ENCODE results near the gene INPP5A.

INPP5A gene

DNA sequence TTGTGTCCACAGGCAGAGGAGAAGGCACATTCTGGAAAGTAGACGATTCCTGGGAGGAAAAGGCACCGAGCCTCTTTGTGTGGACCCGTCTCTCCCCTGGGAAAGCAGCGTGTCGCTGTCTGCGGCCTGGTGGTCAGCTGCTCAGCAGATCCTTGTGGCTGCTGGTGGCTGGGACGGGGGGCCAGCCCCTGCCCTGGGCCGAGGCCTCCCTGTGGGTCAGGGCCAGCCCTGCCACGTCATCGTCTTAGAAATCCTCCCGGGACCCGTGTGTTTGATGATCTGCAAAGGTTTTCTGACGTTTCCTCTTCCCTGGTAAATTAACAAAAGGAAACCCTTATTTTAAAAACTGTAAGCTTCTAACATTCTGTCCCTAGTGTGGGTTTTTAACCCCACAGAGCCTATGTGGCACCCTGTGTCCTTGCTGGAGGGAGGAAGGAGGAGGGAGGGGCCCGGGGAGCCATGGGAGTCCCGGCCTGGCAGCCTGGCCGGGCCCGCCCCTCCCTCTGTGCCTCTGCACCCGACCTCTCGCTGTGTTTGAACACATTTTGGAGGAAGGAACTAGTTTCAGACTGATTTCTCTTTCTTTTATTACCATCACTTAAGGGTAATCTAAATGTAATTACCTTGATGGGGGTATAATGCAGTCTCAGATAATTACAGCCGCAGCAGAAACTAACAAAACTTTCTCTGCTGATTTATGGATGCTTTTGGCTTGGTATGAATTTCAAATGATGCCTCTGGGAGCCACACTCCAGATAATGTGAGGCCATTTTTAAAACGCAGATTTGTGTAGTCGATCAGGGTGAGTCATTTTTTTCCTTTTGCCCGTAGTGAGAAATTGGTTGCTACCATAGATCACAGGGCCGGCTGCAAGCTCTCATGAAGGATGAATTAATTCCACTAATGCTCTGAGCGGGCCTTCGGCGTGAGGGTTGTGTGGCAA, 162.8 kb downstream of the INPP5A start:
- Histone ChIP-seq H3K27ac (ENCODE audit: low read depth, low read length) (no peak overlapping the region), H3K79me1 (ENCODE audit: low read length) (no peaks in the 10 kb centered on the region), H3K36me3 (ENCODE audit: control insufficient read depth, insufficient read depth, low read length) (no peaks in the 10 kb centered on the region), H3K4me2 (ENCODE audit: low read length) (no peak overlapping the region), H3K4me3 (ENCODE audit: low read length) (no peak overlapping the region), H4K8ac (ENCODE audit: low read depth, low read length) (no peak overlapping the region), H3K27me3 (ENCODE audit: insufficient read depth, low read length, poor library complexity) (no peaks in the 10 kb centered on the region), H3K79me2 (ENCODE audit: control insufficient read depth, insufficient read depth, low read length) (no peaks in the 10 kb centered on the region), H2BK5ac (ENCODE audit: low read length) (no peak overlapping the region), H3K18ac (ENCODE audit: low read length) (no peak overlapping the region), H2BK15ac (replicated peaks; ENCODE audit: low read depth) (no peak overlapping the region), H2AK5ac (ENCODE audit: low read length) (no peak overlapping the region), H3K56ac (ENCODE audit: low read length) (no peak overlapping the region), H3K9ac (ENCODE audit: low read length) (no peak overlapping the region), H3K23ac (ENCODE audit: low read length) (no peak overlapping the region), H4K5ac (ENCODE audit: low read length) (no peak overlapping the region), H2BK120ac (ENCODE audit: low read depth, low read length) (no peak overlapping the region), H3K4ac (ENCODE audit: low read depth, low read length) (no peak overlapping the region), H3K4me1 (ENCODE audit: control insufficient read depth, low read depth, low read length) (no peaks in the 10 kb centered on the region)
- no peak for DNase-seq
- no CpG with 5 or more reads among the region's 27 CpGs for whole genome bisulfite sequencing (ENCODE audit: extremely low coverage, insufficient coverage, low lambda C conversion rate)

DNA sequence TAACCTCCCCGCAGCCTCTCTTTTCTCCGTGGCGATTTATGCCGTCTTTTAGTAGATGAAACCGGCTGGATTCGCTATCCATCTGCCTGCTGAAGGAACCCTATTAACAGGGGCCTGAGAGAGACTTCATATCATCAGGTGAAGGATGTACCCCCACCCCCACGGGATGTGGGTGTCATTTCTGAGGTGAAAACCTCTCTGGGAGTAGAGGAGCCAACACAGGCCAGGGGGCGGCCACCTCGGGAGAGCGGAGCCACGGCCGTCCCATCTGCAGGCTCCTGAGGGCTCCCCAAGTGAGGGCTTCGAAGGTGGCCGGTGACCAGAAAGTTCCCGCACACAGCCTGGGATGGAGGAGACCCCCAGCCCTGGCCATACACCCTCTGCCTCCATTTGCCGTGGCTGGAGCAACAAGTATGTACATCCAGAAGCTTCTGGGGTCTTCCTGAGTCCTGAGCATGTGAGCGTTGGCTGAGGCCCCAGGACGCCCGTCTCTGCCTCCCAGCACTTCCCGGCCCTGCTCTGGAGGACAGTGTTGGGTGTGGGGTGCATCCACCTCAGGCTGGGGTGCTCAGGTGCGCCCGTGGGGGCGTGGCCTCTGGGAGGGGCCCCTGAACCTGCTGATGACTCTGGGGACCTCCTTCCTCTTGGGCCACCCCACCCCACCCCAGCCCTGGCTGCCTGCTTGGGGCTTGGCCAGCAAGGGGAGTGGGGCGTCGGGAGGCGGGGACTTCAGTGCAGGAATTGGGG, 163.7 kb downstream of the INPP5A start:
- Histone ChIP-seq H3K4me3 (ENCODE audit: low read length) (no peak overlapping the region), H3K9ac (ENCODE audit: low read length) (no peak overlapping the region), H2BK120ac (ENCODE audit: low read depth, low read length) (no peak overlapping the region), H3K79me1 (ENCODE audit: low read length) (no peaks in the 10 kb centered on the region), H3K4me2 (ENCODE audit: low read length) (no peak overlapping the region), H3K36me3 (ENCODE audit: control insufficient read depth, insufficient read depth, low read length) (no peaks in the 10 kb centered on the region), H3K27me3 (ENCODE audit: insufficient read depth, low read length, poor library complexity) (no peaks in the 10 kb centered on the region), H3K4ac (ENCODE audit: low read depth, low read length) (no peak overlapping the region), H2BK15ac (replicated peaks; ENCODE audit: low read depth) (no peak overlapping the region), H3K4me1 (ENCODE audit: control insufficient read depth, low read depth, low read length) (no peaks in the 10 kb centered on the region), H3K79me2 (ENCODE audit: control insufficient read depth, insufficient read depth, low read length) (no peaks in the 10 kb centered on the region), H4K5ac (ENCODE audit: low read length) (no peak overlapping the region), H3K18ac (ENCODE audit: low read length) (no peak overlapping the region), H2AK5ac (ENCODE audit: low read length) (no peak overlapping the region), H4K8ac (ENCODE audit: low read depth, low read length) (no peak overlapping the region), H2BK5ac (ENCODE audit: low read length) (no peak overlapping the region), H3K23ac (ENCODE audit: low read length) (no peak overlapping the region), H3K27ac (ENCODE audit: low read depth, low read length) (no peak overlapping the region), H3K56ac (ENCODE audit: low read length) (no peak overlapping the region)
- no peak for DNase-seq
- no CpG with 5 or more reads among the region's 26 CpGs for WGBS (ENCODE audit: extremely low coverage, insufficient coverage, low lambda C conversion rate)

DNA sequence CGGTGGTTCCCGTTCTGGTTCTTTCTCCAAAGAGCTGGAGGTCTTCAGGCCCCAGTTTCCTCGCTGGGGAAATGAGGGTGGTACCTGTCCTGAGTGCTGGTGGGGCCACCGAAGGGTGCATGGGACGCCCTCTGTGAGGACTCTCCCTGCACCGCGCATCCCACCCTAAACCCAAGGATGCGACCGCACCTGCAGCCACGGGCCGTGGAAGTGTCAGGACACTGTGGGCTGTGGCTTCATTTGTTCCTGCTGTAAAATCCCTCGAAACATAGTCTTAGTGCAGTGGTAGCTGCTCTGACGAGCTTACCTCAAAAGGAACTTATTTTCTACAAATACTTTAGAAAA, 164.2 kb downstream of the INPP5A start:
- Histone ChIP-seq H3K23ac (ENCODE audit: low read length) (no peak overlapping the region), H3K36me3 (ENCODE audit: control insufficient read depth, insufficient read depth, low read length) (no peaks in the 10 kb centered on the region), H2BK15ac (replicated peaks; ENCODE audit: low read depth) (no peak overlapping the region), H2BK5ac (ENCODE audit: low read length) (no peak overlapping the region), H3K79me2 (ENCODE audit: control insufficient read depth, insufficient read depth, low read length) (no peaks in the 10 kb centered on the region), H2AK5ac (ENCODE audit: low read length) (no peak overlapping the region), H3K18ac (ENCODE audit: low read length) (no peak overlapping the region), H3K9ac (ENCODE audit: low read length) (no peak overlapping the region), H2BK120ac (ENCODE audit: low read depth, low read length) (no peak overlapping the region), H3K4me2 (ENCODE audit: low read length) (no peak overlapping the region), H3K79me1 (ENCODE audit: low read length) (no peaks in the 10 kb centered on the region), H3K4me1 (ENCODE audit: control insufficient read depth, low read depth, low read length) (no peaks in the 10 kb centered on the region), H4K8ac (ENCODE audit: low read depth, low read length) (no peak overlapping the region), H3K27ac (ENCODE audit: low read depth, low read length) (no peak overlapping the region), H3K4ac (ENCODE audit: low read depth, low read length) (no peak overlapping the region), H4K5ac (ENCODE audit: low read length) (no peak overlapping the region), H3K4me3 (ENCODE audit: low read length) (no peak overlapping the region), H3K56ac (ENCODE audit: low read length) (no peak overlapping the region), H3K27me3 (ENCODE audit: insufficient read depth, low read length, poor library complexity) (no peaks in the 10 kb centered on the region)
- no peak for DNase-seq
- WGBS (ENCODE audit: extremely low coverage, insufficient coverage, low lambda C conversion rate): no CpG with 5 or more reads among the region's 13 CpGs

DNA sequence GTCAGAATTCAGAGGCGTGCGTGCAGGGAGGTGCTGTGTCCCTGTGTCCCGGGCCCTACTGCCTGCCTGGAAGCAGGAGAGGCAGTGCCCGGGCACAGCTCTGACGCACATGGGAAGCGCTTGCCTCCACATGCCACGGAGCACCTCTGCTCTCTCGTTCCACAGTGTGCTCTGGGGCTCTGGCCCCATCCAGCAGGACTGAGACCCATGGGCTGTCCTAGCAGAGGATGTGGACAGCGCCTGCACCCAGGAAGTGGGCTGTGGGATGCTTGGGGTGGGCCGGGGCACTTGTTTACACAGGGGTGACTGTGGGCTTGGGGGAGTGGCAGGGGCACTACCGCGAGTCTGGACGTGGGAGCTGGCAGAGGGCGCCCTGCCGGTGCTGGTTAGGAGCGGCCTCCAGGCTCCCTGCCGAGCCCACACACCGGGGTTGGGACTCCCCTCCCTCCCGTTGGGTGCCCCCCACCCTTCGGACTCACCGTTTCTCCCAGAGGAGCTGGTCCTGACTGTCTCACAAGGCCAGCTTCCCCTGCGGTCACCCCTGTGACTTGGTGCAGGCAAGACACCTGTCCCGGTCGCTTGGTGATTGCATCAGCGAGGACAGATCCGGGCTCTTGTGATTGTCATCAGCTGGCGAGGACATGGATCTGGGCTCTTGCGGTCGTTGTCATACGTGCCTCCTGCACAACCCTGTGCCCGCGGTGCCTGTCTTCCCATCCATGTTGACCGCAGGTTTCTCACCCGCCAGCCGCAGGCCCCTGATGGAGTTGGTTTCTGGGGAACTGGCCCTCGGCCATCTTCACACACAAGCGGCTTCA, 165.2 kb downstream of the INPP5A start:
- Histone ChIP-seq H3K56ac (ENCODE audit: low read length) (no peak overlapping the region), H3K27ac (ENCODE audit: low read depth, low read length) (no peak overlapping the region), H3K4me3 (ENCODE audit: low read length) (no peak overlapping the region), H2BK15ac (replicated peaks; ENCODE audit: low read depth) (no peak overlapping the region), H2BK5ac (ENCODE audit: low read length) (no peak overlapping the region), H3K4me2 (ENCODE audit: low read length) (no peak overlapping the region), H3K9ac (ENCODE audit: low read length) (no peak overlapping the region), H3K79me2 (ENCODE audit: control insufficient read depth, insufficient read depth, low read length) (no peaks in the 10 kb centered on the region), H3K23ac (ENCODE audit: low read length) (no peak overlapping the region), H3K4me1 (ENCODE audit: control insufficient read depth, low read depth, low read length) (no peaks in the 10 kb centered on the region), H3K36me3 (ENCODE audit: control insufficient read depth, insufficient read depth, low read length) (no peaks in the 10 kb centered on the region), H2AK5ac (ENCODE audit: low read length) (no peak overlapping the region), H3K18ac (ENCODE audit: low read length) (no peak overlapping the region), H4K5ac (ENCODE audit: low read length) (no peak overlapping the region), H3K4ac (ENCODE audit: low read depth, low read length) (no peak overlapping the region), H2BK120ac (ENCODE audit: low read depth, low read length) (no peak overlapping the region), H4K8ac (ENCODE audit: low read depth, low read length) (no peak overlapping the region), H3K27me3 (ENCODE audit: insufficient read depth, low read length, poor library complexity) (no peaks in the 10 kb centered on the region), H3K79me1 (ENCODE audit: low read length) (no peaks in the 10 kb centered on the region)
- WGBS (ENCODE audit: extremely low coverage, insufficient coverage, low lambda C conversion rate): no CpG with 5 or more reads among the region's 37 CpGs
- no peak for DNase-seq

DNA sequence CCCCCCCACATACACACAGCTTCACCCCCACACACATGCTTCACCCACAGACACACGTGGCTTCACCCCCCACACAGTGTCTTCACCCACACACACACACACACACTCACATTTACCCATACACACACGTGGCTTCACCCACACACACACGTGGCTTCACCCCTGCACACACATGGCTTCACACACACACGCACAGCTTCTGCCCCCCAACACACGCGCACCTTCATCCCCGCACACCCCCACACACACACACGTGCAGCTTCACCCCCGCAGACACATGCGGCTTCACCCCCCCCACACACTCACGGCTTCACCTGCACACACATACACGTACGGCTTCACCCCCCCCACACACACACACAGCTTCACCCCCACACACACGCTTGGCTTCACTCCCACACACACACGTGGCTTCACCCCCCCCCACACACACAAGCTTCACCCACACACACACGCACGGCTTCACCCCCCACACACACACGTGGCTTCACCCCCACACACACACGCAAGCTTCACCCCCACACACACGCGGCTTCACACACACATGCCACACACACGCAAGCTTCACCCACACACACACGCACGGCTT, 165.9 kb downstream of the INPP5A start:
- Histone ChIP-seq H3K79me1 (ENCODE audit: low read length) (no peaks in the 10 kb centered on the region), H3K23ac (ENCODE audit: low read length) (no peak overlapping the region), H3K18ac (ENCODE audit: low read length) (no peak overlapping the region), H3K27ac (ENCODE audit: low read depth, low read length) (no peak overlapping the region), H3K36me3 (ENCODE audit: control insufficient read depth, insufficient read depth, low read length) (no peaks in the 10 kb centered on the region), H3K4me2 (ENCODE audit: low read length) (no peak overlapping the region), H3K9ac (ENCODE audit: low read length) (no peak overlapping the region), H3K56ac (ENCODE audit: low read length) (no peak overlapping the region), H2BK5ac (ENCODE audit: low read length) (no peak overlapping the region), H2BK15ac (replicated peaks; ENCODE audit: low read depth) (no peak overlapping the region), H2AK5ac (ENCODE audit: low read length) (no peak overlapping the region), H3K4me1 (ENCODE audit: control insufficient read depth, low read depth, low read length) (no peaks in the 10 kb centered on the region), H3K4ac (ENCODE audit: low read depth, low read length) (no peak overlapping the region), H3K4me3 (ENCODE audit: low read length) (no peak overlapping the region), H4K8ac (ENCODE audit: low read depth, low read length) (no peak overlapping the region), H4K5ac (ENCODE audit: low read length) (no peak overlapping the region), H3K79me2 (ENCODE audit: control insufficient read depth, insufficient read depth, low read length) (no peaks in the 10 kb centered on the region), H3K27me3 (ENCODE audit: insufficient read depth, low read length, poor library complexity) (no peaks in the 10 kb centered on the region), H2BK120ac (ENCODE audit: low read depth, low read length) (no peak overlapping the region)
- no CpG with 5 or more reads among the region's 24 CpGs for WGBS (ENCODE audit: extremely low coverage, insufficient coverage, low lambda C conversion rate)
- DNase-seq: no peak

Data from mesendoderm (in vitro differentiated cells).